ENCODE results near the gene CNTFR.
"Not testable (repeated sequence)": the region's sequence is repeated elsewhere in the genome, so short reads cannot be mapped to it uniquely, and the experiment has no call there.

The CNTFR gene

GRCh38 chr9:34555500-34555899 lies 34.0 kb downstream of the CNTFR start:
- DNase-seq (ENCODE audit: low read depth, low spot score): no peak

GRCh38 chr9:34555002-34555348 lies 34.5 kb downstream of the CNTFR start:
- no peak for DNase-seq (ENCODE audit: low read depth, low spot score)

GRCh38 chr9:34554211-34555001 lies 35.1 kb downstream of the CNTFR start:
- no peak for DNase-seq (ENCODE audit: low read depth, low spot score)

GRCh38 chr9:34553511-34554021 lies 36.0 kb downstream of the CNTFR start:
- DNase-seq (ENCODE audit: low read depth, low spot score): no peak

GRCh38 chr9:34552986-34553385 lies 36.5 kb downstream of the CNTFR start:
- DNase-seq (ENCODE audit: low read depth, low spot score): no peak

- no peak for DNase-seq (ENCODE audit: low read depth, low spot score)
Measured at GRCh38 chr9:34552606-34552981, 36.9 kb downstream of the CNTFR start.

GRCh38 chr9:34551751-34552605 lies 37.5 kb downstream of the CNTFR start:
- DNase-seq (ENCODE audit: low read depth, low spot score): no peak

GRCh38 chr9:34550681-34551270 lies 38.7 kb downstream of the CNTFR start:
- DNase-seq (ENCODE audit: low read depth, low spot score): no peak

GRCh38 chr9:34550016-34550680 lies 39.4 kb downstream of the CNTFR start:
- DNase-seq (ENCODE audit: low read depth, low spot score): no peak

GRCh38 chr9:34549407-34549732 lies 40.2 kb downstream of the CNTFR start:
- DNase-seq (ENCODE audit: low read depth, low spot score): no peak

GRCh38 chr9:34547960-34548611 lies 41.4 kb downstream of the CNTFR start:
- DNase-seq (ENCODE audit: low read depth, low spot score): no peak

- DNase-seq (ENCODE audit: low read depth, low spot score): peak; percentile 57
Measured at GRCh38 chr9:34546834-34547827, 42.4 kb downstream of the CNTFR start.

GRCh38 chr9:34546102-34546833 lies 43.3 kb downstream of the CNTFR start:
- no peak for DNase-seq (ENCODE audit: low read depth, low spot score)

- no peak for DNase-seq (ENCODE audit: low read depth, low spot score)
Measured at GRCh38 chr9:34545497-34545896, 44.0 kb downstream of the CNTFR start.

GRCh38 chr9:34544035-34544434 lies 45.5 kb downstream of the CNTFR start:
- no peak for DNase-seq (ENCODE audit: low read depth, low spot score)

- no peak for DNase-seq (ENCODE audit: low read depth, low spot score)
Measured at GRCh38 chr9:34541540-34541939, 48.0 kb downstream of the CNTFR start.

GRCh38 chr9:34540827-34541226 lies 48.7 kb downstream of the CNTFR start:
- DNase-seq (ENCODE audit: low read depth, low spot score): no peak

- DNase-seq (ENCODE audit: low read depth, low spot score): no peak
Measured at GRCh38 chr9:34536685-34537084, 52.8 kb downstream of the CNTFR start.

- DNase-seq (ENCODE audit: low read depth, low spot score): not testable (repeated sequence)
Measured at GRCh38 chr9:34532041-34532440, 57.5 kb downstream of the CNTFR start.

GRCh38 chr9:34526026-34526425 lies 63.5 kb downstream of the CNTFR start:
- no peak for DNase-seq (ENCODE audit: low read depth, low spot score)
